NCI-H510A treated with DMSO at 0.1 percent for 48 hours (cell line): ENCODE data around the gene ARHGAP22.

Source experiments
- DNase-seq: peaks from one replicate; lab custom pipeline; 2025; lab: John Stamatoyannopoulos, UW

The ARHGAP22 gene

DNA sequence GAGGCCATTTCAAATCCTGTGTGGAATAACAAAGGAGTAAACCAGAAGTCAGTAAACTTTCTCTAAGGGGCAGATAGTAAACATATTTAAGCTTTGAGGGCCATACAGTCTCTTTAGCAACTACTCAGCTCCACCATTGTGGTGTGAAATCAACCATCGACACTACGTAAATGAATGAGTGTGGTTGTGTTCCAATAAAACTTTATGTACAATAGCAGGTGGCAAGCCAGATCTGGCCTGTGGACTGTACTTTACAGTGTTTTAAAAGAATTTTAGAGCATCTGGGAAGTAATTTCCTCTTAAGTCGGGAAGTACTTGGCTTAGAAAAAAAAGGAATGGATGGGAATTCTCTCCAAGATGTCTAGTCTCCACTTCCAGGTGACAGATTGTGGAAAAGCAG lies 71.3 kb downstream of the ARHGAP22 start:
- DNase-seq, result no peak

DNA sequence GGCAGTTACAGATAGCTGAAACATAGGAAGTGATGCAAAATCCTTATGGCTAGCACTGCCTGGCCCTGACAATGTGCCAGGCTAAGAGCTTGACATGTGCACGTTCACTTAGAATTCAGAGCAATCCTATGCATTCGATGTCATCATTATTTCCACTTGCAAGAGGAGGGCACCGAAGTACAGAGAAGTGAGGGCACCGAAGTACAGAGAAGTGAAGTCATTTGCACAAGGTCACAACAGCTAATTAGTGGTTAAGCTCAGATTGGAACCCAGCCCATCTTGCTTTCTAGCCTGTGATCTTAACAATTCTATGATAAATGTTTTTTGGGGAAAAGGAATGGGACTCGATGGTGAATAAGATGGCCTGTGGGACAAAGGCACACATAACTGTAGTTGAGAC lies 73.4 kb downstream of the ARHGAP22 start:
- no peak for DNase-seq

DNA sequence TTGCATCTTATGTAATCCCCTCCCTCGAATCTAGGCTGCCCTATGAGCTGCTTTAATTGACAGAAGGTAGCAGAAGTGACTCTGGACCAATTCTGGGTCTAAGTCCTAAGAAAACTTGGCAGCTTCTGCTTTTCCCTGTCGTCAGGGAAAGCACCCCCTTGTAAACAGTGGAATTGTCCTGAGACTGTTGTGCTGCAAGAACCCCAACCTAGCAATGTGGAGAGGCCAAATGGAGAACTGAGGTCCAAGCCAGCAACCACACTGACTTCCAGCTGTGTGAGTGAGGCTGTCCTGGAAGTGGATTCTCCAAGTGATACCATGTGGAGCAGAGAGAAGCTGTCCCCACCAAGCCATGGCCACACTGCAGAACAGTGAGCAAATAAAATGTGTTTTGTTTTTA lies 75.5 kb downstream of the ARHGAP22 start:
- DNase-seq, result no peak

GRCh38 chr10:48527756-48528155 lies 77.1 kb downstream of the ARHGAP22 start:
- DNase-seq, result no peak

- DNase-seq, result no peak
These were observed 77.9 kb downstream of the ARHGAP22 start for GRCh38 chr10:48526846-48527505.

GRCh38 chr10:48526011-48526821 lies 78.7 kb downstream of the ARHGAP22 start:
- no peak for DNase-seq

DNA sequence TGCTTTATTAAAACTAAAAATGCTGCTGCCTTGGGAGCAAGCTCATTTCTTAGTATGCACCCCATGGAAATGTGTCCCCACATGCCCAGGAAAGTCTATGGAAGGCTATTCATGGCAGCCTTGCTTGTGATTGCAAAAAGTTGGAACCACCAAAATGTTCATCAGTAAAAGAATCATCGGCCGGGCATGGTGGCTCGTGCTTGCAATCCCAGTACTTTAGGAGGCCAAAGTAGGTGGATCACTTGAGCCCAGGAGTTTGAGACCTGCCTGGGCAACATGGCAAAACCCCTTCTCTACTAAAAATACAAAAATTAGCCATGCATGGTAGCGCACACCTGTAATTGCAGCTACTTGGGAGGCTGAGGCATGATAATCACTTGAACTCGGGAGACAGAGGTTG lies 79.8 kb downstream of the ARHGAP22 start:
- DNase-seq, result no peak

GRCh38 chr10:48523820-48524758 lies 80.8 kb downstream of the ARHGAP22 start:
- no peak for DNase-seq

GRCh38 chr10:48523212-48523819 lies 81.6 kb downstream of the ARHGAP22 start:
- DNase-seq, result no peak

DNA sequence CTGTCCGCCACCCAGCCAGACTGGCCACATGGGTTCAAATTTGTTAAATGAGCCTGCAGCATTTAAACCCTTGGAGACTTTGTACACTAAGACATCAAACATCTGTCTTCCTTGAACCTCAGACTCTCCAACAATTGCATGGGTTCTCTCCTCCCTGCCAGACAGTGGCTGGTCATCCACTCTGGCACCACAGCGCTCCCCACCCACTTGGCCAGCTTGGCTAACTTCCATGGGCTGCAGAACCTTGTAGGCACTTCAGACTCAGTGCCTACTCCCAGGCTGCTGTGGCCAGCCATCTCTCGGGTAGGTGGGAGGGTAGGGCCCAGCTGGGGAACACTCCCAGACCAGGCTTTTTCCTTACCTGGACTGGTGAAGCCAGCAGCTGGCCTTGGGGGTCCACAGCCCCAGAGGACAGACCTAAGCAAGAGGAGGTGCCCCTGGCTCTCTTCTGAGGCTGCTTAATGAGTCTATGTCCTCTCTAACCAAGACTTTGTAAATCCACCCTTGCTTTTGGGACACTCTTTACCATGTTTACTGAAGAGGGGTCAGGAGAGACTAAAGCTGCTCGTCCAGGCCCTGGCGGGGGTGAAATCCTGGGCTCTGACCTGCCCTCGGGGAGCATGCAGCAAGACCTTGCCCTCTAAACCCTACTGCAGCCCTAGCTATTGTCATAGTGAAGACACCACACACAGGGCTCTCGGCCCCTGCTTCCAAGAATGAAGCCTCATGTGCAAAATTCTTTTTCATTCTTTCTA lies 82.7 kb downstream of the ARHGAP22 start:
- DNase-seq, result no peak

DNA sequence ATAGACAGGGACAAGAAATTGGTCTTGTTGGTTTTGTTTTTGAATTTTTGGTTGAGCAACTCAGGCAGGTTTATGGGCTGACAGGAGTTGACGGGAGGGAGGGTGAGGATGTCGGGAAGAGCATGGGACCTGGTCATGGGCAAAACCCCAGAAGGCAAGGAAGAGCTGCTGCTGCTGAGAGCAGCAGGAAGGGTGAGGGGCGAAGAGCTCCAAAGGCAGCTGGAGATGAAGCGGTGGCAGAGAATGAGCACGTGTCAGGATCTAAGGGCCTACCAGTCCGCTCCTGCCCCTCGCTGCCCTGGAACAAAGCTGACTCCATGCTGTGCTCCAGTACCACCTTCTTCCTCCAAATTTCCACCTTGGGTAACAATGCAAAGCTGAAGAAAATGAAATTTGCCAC lies 84.3 kb downstream of the ARHGAP22 start:
- no peak for DNase-seq

DNA sequence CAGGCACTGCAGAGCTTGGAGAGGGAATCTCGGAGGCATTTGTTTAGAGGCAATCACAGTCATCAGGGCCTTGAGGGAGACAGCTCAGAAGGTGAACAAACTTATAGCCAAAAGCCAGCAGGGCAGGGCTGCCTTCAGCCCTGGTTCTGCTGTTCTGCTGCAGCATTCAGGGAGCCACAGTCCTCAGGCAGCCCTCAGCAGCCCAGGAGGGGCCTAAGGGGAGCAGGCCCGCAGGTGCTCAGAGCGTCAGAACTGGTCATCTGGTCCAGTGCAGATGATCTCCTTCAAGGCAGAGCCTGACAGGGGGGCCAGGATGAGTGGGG lies 84.7 kb downstream of the ARHGAP22 start:
- no peak for DNase-seq

- DNase-seq, result no peak
These were observed 85.2 kb downstream of the ARHGAP22 start for GRCh38 chr10:48519481-48520183.

DNA sequence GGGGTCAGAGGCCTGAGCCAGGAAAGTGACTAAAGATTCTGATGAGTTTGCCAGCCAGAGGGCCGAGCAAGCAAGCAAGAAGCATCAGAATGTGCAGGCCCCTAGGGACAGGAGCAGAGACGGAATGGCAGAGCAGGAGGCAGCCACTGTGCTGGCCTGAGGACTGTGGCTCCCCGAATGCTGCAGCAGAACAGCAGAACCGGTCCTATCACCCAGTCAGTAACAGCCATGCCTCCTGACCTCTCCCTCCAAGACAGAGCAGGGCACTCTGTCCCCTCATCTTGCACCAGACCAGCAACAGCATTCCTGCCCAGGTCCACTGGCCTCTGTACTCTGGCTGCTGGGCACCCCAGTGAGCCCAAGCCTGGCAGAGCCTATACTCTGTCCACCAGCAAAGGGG lies 85.9 kb downstream of the ARHGAP22 start:
- DNase-seq, result no peak

DNA sequence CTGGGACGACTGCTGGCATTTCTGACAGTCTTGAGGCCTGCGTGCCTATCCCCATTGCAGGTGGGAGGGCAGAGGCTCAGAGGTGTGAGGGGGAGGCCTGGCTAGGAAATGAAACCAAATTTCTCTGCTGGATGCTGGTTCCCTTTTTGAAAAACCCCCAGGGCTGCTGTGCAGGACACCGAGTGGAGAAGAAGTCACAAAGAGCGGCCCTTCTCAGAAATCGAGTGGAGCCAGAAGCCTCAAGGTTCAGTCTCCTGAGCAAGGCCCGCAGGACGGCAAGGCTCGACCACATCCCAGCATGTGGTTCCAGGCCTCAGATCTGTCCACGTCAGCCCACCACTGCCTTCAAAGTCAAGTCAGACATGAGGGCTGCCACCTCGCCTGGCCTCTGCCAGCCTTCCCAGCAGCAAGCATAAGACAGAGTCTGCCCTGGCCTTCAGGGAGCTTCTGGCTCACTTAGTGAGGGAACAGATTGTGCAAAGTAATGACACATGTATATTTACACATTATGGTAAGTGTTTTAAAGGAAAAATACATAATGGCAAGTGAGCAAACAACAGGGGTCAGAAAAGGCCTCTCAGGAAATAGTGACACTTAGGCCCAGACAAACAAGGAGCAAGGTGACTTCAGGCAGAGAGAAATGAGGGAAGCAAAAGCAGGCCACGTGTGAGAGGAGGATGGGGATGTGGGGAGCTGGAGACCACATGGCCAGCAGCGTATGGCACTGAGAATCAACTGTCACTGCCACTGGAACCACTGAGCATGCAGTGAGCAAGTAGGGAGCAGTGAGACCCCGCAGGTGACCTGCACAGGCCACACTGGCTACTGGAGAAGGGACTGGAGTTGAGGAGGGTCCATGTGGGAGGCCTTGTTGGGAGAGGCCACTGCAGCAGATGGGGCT lies 86.7 kb downstream of the ARHGAP22 start:
- DNase-seq, result no peak

DNA sequence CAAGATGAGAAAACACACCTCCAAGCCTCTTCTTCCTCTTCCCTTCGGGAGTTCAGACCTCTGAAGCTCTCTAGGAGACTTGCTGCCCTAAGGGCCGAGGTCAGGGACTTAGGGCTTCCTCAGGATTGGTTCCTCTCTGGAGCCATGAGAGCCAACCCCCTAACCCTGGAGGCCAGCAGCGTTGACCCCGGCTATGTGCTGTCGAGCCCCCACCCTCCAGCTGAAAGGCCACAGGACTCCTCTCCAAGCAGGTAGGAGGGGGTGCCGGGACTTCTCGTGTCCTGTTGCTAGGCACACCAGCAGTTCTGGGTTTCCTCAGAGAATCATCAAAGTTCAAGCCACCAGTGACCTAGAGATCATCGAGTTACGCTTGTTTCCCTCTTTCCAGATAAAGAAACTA lies 87.4 kb downstream of the ARHGAP22 start:
- no peak for DNase-seq

DNA sequence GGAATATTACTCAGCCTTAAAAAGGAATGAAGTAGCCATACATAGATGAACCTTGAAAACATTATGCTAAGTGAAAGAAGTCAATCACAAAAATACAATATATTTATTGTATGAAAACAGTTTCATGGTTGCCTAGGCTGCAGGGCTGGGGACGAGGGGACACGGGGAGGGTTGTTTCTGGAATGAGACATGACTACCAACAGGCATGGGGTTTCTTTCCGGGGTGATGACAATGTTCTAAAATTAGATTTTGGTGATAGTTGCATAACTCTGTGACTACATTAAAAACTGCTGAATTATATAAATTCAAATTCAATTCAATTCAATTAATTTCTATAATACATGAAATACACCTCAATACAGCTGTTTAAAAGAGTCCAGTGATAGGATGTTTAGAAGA lies 88.0 kb downstream of the ARHGAP22 start:
- DNase-seq, result no peak

GRCh38 chr10:48514916-48515315 lies 90.0 kb downstream of the ARHGAP22 start:
- no peak for DNase-seq

GRCh38 chr10:48514255-48514654 lies 90.6 kb downstream of the ARHGAP22 start:
- no peak for DNase-seq

- no peak for DNase-seq
These were observed 92.0 kb downstream of the ARHGAP22 start for GRCh38 chr10:48512861-48513260.
